ENCODE results near the gene TMEM132D.

TMEM132D gene

DNA sequence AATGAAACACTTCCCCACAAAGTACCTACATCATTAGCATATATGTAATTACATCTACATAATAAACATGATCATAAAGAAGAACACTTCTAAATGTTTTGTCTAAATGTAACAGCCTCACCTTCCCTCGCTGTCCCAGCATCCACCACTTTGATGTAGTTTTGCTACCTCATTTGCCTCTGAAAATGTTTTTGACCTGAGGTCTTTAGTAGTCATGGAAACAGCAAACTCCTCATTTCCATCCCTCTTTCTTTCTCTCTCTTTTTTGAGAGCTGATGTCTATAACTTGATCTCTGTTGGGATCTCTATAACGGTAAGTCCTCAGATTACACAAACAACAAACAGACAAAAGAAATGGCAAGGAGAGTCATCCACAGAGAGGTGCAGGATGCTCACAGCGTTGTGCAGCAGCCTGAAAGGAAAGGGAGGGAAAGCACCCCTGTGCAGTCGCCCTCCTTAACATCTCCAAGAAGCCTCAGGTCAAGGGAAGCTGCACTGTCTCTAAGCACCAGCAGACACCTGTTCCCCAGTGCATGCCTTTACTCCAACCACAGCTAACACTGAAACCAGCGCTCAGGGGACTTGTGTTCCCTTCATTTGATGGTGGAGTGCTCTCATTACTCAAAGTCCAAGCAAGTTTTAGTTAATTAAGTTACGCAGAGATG lies 268.7 kb downstream of the TMEM132D start:
- DNase-seq, result no peak

DNA sequence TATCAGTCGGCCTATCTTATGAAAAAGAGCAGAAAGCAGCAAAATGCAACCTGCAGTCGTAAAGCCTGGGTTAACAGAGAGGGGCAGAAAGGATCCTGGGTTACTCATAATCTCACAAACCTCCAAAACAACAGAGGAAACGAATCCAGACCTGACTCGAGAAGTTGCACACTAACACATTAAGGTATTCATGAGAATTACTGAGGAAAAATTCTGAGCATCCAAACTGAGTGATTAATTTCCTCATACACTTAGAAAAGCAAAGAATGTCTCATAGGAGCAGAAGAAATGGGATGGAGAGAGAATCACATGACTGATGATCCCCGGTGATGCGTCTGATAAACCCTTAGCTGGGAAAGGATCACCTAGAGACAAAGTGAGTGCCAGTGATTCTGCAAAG lies 272.5 kb downstream of the TMEM132D start:
- no peak for DNase-seq

DNA sequence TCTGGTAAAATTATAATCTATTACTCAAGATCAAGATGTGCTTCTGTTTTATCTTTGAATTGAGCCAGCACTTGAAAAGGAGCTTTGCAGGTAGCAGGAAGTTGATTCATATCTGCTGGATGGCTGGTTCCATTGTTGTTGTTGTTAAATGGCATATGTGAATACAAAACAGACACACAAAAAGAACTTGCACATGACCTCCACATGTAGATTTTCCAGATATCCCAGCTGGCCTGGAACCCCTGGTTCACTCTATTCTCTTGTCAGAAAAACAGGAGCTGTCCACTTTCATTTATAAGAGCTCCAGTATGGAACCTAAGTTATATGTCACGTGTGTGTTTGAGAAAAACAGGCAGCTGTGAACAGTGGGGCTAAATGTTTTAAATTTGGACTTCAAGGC lies 273.9 kb downstream of the TMEM132D start:
- no peak for DNase-seq

DNA sequence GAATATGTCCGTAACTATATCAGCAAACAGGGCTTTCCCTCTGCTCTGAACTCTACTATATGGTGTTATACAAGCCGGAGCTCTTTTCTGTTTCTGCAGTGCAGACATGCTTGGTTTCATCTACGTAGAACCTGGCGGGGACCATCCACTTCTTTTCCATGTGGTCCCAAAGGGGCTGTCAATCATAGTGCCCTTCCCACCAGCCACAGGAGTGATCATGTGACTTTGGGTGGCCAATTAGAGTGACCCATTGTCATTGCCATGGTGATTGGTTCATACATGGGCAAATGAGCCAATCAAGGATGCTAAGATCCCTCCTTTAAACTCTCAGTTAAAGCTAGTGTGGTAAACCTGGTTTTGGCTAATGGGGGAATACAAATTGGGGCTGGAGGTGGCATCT lies 281.3 kb downstream of the TMEM132D start:
- no peak for DNase-seq

DNA sequence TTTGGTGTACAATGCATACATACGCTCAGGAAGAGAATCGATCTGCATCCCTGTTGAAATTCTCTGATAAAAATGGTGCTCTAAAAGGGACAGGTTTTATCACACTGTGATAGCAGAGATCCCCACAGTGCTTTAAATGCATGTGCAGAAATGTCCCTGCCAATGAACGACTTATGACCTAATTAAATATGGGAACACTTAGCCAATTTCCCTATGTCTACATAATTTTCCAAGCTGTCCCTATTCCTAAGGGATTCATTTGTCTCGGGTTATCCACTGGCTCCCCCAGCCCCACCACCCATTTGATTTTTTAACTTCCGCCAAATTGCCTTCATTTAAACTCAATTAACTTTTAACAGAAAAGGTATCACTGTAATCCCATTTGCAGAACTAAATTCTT lies 284.6 kb downstream of the TMEM132D start:
- DNase-seq, result no peak

DNA sequence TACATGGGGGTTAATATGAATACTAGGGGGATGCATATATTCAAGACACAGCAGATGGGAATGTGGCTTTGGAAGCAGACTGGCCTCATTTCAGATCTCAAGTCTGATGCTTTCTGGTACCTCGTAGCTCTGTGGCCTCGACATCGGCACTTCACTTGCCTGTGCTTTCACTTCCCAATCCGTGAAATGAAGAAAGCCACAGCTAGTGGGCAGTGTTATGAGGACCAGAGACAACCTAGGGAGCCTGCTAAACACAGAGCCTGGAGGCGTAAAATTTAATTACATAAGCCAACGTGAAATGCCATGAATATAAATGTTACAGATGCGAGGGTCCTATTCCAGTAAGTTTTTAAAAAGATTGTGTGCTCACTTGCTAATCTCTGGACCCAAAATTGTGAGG lies 286.0 kb downstream of the TMEM132D start:
- no peak for DNase-seq

DNA sequence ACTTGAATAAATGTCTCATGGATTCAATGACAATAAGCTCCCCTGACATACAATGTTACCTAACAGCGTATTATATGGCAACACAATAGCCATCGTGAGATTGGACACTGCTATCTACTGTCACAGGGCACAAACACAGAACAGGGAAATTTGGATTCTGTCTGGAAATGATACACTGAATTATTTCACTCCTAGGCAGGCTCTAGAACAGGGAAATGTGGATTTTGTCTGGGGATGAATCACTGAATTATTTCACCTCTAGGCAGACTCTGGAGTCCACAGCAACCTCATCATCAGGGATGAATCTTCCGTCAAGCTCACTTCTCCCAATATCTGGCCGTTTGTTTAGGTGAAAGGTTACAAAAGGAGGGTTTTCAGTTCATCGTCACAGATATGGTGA lies 288.8 kb downstream of the TMEM132D start:
- no peak for DNase-seq

DNA sequence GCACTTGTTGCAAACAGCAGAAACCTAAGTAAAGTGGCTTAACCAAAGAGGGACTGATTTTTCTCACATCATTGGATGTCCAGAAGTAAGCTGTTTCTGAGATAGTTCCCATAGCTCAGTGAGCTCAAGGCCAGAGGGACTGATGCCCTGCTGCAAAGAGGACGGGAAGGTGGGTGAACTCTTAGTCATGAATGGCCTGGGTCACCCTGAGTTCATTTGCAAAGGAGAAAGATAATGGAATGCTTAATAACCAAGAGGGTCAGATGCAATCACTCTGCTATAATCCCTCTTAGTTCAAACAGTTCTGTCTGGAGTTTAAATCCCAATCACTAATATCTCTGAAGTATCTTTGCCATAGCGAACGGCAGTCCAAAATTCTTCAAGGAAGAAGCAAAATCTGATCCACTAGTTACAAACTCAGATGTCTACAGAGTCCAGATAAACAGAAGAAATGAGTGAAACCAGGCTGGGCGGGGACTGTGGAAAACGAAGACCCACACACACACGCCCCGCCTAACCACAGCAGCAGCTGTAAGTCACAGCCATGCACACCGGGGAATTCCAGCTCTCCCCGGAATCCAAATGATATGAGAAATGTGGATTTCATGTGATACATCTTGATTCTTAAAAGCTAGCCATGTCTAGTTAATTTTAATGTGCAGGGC lies 289.5 kb downstream of the TMEM132D start:
- DNase-seq, result no peak

DNA sequence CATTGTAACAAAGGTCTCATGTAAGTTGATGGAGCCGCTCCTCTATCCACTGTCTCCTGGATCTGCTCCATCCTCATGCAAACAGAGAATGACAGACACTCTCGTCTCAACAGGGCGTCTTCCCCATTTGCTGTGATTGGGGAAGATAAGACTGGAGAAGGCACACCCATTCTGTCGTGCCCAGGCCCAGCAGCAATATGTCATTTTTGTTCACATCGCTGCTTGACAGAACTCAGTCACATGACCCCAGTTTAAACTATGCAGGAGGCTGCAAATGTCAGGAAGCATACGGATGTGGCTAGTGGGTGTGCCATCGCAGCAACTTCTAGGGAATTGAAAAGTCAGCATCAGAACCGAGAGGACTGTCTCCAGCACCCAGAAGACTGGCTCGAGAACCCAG lies 290.5 kb downstream of the TMEM132D start:
- no peak for DNase-seq

DNA sequence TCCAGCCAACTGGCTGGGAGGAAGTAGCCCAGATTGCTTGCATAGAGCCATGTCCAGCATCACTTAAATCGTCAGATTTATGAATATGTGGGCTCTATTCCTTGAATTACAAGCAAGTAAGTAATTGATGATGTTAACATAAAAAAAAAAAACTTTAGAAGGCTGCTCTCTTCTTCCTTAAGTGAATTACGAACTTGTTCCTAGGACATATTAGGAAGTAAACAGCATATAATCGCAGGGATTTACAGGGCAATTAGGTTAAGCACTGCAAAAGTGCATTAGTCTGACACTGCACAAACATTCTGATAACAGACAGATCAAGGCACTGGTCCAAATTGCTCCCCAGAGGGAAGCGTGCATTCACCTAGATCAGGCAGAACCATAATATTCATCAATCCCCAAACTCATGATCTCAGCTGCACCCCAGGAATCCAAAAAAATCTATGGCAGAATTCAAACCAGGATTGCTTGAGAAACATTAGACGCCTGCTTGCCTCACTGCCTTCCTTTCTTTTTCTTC lies 293.2 kb downstream of the TMEM132D start:
- no peak for DNase-seq

DNA sequence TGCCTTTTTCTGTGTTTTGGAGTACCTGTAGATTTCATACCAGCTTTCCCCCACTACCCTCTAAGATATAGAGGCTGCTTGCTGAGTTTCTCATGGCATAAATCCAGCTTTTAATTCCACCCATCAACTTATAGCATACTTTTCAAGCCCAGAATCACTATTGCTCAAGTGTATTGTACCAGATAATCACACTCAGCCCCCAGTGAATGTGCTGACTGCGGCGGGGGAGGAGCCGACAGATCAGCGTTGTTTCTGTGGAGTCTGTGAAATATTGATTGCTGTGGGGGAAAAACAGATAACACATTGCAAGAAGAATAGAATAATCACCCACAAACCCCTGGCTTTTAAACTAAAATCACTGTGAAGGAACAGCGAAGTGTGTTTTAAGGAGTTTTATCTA lies 296.1 kb downstream of the TMEM132D start:
- no peak for DNase-seq

DNA sequence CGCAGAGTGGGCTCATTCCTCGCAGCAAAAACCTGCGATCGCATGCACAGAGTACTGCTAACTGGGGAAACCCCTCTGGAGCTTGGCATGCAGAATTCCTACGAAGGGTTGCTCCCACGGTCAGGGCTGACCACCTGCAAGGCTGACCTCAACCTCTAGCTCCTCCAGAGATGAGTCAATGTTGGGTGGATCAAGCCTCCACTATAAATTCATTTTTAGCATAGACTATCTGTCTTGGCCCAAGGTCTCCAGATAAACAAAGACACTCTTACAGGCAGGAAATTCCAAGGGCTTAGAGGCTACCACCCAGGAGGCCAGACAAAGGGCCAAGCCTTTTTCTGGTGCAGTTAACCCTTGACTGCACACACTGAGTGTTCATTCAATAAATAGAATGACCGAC lies 296.5 kb downstream of the TMEM132D start:
- no peak for DNase-seq

DNA sequence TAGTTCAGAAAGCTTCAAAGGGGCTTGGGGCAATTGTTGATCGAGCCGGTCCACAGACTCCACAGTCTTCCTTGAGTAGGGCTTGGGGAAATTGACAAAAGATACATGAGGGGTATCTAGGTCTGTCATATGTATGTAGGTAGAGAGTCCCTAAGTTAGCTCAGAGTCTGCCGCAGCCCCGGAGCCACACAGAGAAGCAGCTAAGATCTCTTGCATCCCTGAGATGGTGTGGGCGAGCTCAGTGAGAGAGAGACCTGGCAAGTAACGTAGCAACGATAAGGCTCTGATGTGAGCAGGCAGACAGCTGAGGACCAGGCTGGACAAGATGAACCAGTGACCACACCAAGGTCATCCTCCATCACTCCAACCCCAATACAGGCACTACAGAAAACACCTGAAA lies 297.6 kb downstream of the TMEM132D start:
- DNase-seq, result no peak

DNA sequence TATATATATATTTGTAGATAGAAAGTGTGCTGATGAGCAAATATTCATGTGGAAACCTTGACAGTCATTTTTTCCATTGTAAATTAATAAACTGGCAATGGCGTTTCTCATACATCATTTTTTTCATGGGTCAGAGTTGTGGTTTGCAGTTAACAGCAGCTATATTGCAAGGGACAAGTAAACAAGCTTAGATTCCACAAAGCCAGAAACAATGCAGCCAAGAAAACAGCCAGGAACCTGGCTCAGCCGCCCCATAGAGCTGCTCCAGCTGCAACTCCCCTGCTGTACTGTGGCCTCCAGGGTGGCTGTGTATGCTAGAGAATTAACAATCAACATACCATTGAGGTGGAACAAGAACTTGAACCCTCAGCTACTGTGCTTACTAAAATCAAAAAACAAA lies 298.2 kb downstream of the TMEM132D start:
- no peak for DNase-seq

DNA sequence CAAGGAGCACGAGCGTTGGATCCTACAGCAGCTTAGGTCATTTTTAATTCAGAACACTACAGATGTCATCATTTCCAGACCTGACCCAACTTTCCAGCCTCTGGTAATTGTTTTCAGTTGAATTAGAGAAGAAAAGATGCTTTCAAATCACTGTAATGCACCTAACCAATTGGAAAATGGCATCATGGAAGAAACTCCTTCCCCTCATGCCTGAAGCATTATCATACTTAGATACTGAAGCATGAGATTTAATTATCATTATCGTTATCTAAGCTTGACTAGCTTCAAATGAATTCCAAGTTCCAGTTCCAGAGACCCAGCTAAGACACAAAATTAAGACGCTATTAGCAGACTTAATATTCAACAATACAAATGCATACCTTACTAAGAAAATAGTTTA lies 299.3 kb downstream of the TMEM132D start:
- no peak for DNase-seq

DNA sequence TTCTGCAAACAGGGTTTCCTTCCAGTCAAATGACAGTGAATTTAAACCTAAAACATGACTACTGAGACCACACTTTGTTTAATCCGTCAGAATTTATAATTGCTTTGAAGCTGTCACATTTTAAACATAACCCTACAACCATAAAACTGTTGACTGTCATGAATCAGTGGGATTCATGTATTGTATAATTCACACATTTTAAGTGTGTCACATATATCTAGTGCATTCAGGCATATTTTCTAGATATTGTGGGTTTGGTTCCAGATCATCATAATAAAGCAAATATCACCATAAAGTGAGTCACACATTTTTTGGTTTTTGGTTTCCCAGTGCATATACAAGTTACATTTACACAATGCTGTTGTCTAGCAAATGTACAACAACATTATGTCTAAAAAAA lies 304.4 kb downstream of the TMEM132D start:
- no peak for DNase-seq

DNA sequence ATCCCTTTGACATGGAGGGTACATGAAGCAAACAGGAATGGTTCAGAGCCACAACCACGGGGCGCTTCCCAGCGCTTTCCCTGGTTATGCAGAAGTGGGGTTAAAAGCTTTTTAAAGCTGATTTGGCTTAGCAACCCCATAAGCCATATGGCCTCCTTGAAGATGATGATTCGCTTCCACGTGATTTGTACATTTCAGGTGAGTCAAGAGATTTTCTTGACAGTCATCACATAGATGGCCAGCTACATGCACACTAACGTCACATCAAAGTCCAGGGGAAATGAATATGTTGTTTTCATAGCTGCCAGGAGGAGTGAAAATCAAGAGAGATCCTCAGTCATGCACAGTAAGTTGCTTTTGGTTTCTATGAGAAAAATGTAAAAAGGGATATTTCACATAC lies 309.7 kb downstream of the TMEM132D start:
- no peak for DNase-seq

DNA sequence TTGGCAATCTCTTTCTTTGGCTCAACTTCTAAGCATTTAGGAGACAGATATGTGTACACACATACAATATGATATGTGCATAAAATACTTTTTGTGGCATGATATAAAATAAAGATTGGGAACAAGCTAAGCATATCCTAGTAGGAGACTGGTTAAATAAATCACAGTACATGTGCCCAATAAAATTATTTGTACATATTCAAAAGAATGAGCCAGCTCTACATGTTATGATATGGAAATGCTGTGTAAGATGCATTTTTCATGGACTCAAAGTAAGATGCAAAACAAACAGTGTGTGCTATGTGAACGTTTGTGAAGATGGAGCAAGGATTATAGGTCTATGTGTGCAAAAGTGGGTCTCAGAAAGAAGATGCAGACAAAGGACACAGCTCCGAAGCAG lies 311.4 kb downstream of the TMEM132D start:
- no peak for DNase-seq

DNA sequence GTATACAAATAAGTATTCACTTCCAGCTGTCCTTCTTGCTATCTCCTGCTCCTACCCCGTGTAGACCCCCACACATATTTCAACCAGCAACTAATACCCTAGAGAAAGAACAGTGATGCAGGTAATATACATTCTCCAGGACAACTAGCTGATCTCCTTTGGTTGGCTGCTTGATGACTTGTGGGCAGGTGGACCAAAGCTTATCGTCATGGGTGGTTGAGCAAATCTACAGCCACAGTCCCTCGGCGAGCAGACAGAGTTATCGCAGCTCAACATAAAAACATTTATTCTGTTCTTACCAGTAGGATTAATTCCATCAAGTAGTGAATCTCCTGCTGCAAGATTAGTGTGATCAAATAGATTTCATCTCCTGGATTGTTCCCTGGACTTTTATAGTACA lies 314.3 kb downstream of the TMEM132D start:
- no peak for DNase-seq

DNA sequence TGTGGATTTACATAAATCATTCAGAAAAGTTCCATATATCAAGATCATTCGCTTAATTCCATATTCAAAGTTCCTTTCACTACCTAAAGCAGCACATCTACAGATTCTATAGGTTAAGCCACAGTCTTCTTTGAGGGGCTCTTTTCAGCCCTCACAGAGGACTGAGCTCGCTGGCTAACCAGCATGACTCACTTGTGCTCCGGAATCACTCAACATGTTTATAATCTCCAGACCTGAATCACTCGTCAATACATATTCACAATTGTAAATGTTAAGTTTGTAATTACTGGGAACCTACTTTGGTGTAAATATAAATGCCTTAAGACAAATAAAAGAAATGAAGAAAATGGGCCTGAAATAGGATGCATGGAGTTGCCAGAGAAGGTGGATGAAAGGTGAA lies 315.7 kb downstream of the TMEM132D start:
- no peak for DNase-seq

DNA sequence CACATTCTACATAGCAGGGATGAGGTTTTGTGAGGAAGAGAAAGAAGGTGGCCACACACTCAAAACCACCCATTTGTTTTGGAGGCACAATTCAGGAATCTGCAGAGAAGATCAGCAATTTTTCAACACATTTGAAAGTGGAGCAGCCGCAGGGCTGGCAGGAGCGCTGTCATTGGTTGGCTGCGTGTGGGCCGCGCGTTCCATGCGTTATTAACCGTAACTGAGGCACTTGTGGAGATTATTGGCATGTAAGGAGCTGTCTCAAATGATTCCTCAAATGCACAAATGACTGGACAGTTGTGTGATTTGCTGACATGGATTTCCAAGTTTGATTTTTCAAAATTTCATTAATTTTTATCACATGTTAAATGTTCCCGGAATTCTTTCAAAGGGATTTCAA lies 318.5 kb downstream of the TMEM132D start:
- DNase-seq, result no peak

DNA sequence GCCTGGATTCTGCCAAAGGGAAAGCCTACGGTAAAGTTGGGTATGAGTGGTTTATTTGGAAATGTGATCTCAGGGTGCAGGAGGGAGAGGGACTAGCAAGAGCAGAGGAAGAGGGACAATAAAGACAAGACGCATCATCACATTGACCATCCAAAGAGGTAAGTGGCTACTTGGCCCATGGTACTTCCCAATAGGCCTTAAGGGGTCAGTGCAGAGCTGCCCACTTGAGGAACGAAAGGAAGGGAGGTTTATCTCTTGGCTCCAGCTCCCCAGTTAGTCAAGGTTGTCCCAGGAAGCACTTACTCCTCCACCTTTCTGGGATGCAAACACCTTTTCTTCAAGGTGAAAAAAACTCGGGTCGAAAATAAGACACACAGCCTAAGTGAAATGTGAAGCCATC lies 323.9 kb downstream of the TMEM132D start:
- no peak for DNase-seq

DNA sequence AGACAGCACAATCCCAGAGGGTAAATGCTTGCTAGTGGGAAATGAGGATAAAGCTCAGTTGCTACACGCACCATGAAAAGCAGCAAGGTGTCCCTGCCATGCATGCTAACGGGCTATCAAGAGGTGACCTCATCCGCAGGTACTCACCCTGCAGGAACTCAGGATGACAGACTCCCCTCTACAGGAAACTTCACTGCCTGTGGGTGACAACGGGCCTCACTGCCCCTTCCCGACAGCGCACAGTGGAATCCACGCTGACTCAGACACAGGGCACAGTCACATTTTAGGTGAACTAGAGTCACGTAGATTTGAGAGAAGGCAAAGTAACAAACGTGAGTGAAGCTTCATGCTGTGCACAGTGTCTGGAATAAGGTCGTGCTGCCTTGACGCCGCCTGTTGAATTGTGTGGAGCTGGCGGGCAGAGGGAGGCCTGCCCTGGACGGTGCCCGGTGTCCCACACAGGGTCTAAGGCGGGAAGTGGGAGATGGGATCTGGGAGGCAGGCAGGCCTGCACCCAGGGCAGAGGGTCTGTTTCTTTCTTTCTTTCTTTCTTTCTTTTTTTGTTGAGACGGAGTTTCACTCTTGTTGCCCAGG lies 331.8 kb downstream of the TMEM132D start:
- DNase-seq, result no peak

DNA sequence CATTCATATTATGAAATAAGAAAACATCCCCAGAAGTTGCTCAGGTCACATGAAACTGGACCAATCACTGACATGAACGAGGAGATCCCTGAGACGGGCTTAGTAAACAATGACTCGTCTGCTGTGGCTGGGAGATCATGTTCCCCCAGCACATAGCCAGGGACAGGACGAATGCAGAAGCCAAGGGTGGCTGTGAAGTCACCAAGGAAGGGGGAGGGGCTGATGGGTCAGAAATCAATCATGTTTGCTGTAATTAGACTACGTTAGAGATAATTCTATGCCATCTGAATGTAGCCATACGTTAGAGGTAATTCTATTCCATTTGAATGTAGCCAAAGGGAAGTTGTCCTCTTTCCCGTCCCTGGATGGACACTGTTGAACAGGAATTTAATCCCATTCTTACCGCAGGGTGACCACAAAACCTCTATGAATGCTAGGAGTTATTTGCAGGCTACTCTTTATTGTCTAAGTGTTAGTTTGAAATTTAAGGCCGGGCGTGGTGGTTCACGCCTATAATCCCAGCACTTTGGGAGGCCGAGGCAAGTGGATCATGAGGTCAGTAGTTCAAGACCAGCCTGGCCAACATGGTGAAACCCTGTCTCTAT lies 332.9 kb downstream of the TMEM132D start:
- DNase-seq, result no peak

Measured in activated CD4-positive, alpha-beta T cell treated with anti-CD3 and anti-CD28 coated beads, Interleukin-2, amount 50 U/mL, for 4 hours (primary cell).